Measurements from ENCODE around the gene FA2H.
"Not testable (repeated sequence)": the region's sequence is repeated elsewhere in the genome, so short reads cannot be mapped to it uniquely, and the experiment has no call there.

Gene FA2H

GRCh38 chr16:74770831-74771526 lies 3.6 kb downstream of the FA2H start:
- no peak for DNase-seq (ENCODE audit: low read depth, low spot score)

- no peak for DNase-seq (ENCODE audit: low read depth, low spot score)
Measured at GRCh38 chr16:74769586-74770190, 4.9 kb downstream of the FA2H start.

GRCh38 chr16:74768239-74768638 lies 6.4 kb downstream of the FA2H start:
- DNase-seq (ENCODE audit: low read depth, low spot score) = no peak

- DNase-seq (ENCODE audit: low read depth, low spot score) = no peak
Measured at GRCh38 chr16:74767749-74768148, 6.9 kb downstream of the FA2H start.

- DNase-seq (ENCODE audit: low read depth, low spot score) = no peak
Measured at GRCh38 chr16:74766729-74767128, 7.9 kb downstream of the FA2H start.

GRCh38 chr16:74764184-74764583 lies 10.4 kb downstream of the FA2H start:
- DNase-seq (ENCODE audit: low read depth, low spot score) = not testable (repeated sequence)

GRCh38 chr16:74761665-74762064 lies 13.0 kb downstream of the FA2H start:
- no peak for DNase-seq (ENCODE audit: low read depth, low spot score)

GRCh38 chr16:74760007-74760767 lies 14.4 kb downstream of the FA2H start:
- no peak for DNase-seq (ENCODE audit: low read depth, low spot score)

GRCh38 chr16:74759564-74759963 lies 15.1 kb downstream of the FA2H start:
- no peak for DNase-seq (ENCODE audit: low read depth, low spot score)

- DNase-seq (ENCODE audit: low read depth, low spot score) = no peak
Measured at GRCh38 chr16:74758801-74759200, 15.8 kb downstream of the FA2H start.

GRCh38 chr16:74757349-74757748 lies 17.3 kb downstream of the FA2H start:
- no peak for DNase-seq (ENCODE audit: low read depth, low spot score)

- no peak for DNase-seq (ENCODE audit: low read depth, low spot score)
Measured at GRCh38 chr16:74756203-74756602, 18.4 kb downstream of the FA2H start.

- no peak for DNase-seq (ENCODE audit: low read depth, low spot score)
Measured at GRCh38 chr16:74753180-74753579, 21.4 kb downstream of the FA2H start.

GRCh38 chr16:74752756-74753155 lies 21.9 kb downstream of the FA2H start:
- DNase-seq (ENCODE audit: low read depth, low spot score) = no peak

- no peak for DNase-seq (ENCODE audit: low read depth, low spot score)
Measured at GRCh38 chr16:74752258-74752657, 22.4 kb downstream of the FA2H start.

GRCh38 chr16:74751658-74752057 lies 23.0 kb downstream of the FA2H start:
- no peak for DNase-seq (ENCODE audit: low read depth, low spot score)

GRCh38 chr16:74749291-74750055 lies 25.1 kb downstream of the FA2H start:
- DNase-seq (ENCODE audit: low read depth, low spot score) = peak; percentile 45

- DNase-seq (ENCODE audit: low read depth, low spot score) = no peak
Measured at GRCh38 chr16:74748616-74749026, 26.0 kb downstream of the FA2H start.

- no peak for DNase-seq (ENCODE audit: low read depth, low spot score)
Measured at GRCh38 chr16:74747716-74748615, 26.7 kb downstream of the FA2H start.

GRCh38 chr16:74745926-74746325 lies 28.7 kb downstream of the FA2H start:
- no peak for DNase-seq (ENCODE audit: low read depth, low spot score)

GRCh38 chr16:74745109-74745615 lies 29.5 kb downstream of the FA2H start:
- no peak for DNase-seq (ENCODE audit: low read depth, low spot score)

Measured in astrocyte of the hippocampus (primary cell).